GM19043 (cell line): ENCODE measurements around the gene ZNRD2.

Experiments
- ATAC-seq: cut with Tn5 transposase; IDR thresholded peaks from one replicate; pipeline ENCODE4 v1.9.1; 2021; ENCODE audit warnings: low read depth; ENCODE audit not compliant: unreplicated experiment

ZNRD2 gene

GRCh38 chr11:65584106-65584505 is 13.8 kb downstream of the ZNRD2 start:
- no peak for ATAC-seq

- ATAC-seq, result no peak
Measured at GRCh38 chr11:65584723-65585171, 14.5 kb downstream of the ZNRD2 start.

DNA sequence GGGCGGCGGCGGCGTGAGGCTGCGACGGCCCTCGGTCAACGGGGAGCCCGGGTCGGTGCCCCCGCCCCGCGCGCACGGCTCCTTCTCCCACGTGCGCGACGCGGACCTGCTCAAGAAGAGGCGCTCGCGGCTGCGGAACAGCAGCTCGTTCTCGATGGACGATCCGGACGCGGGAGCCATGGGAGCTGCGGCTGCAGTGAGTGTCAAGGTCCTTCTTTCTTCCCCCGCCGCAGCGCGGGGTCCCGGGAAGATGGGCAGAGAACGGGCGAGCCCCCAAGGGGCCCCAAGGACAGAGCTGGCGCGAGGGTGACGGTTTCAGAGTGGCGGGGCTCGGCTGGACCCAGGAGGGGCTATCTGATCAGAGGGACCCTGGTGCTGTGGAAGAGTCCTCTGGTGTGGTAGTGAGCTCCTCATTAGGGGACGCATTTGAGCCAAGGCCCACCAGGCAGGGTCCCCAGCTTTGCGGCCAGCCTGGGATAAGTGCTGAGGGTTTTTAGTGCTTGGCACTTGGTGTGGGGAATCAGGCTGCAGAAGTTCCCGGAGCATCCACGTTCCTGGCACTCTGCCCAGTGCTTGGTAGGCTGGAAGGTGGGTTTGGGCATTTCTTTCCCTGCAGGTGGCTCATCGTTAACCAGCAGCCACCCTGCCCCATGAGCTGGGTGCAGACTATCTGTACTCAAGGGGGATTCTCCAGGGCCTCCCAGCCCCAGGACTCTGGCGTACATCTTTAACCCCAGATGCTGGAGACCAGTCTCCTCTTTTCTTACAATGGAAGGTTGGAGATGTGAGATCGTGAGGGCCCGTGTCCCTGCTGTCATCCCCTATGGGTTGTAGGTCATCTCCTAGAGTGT is 15.3 kb downstream of the ZNRD2 start:
- no peak for ATAC-seq

GRCh38 chr11:65586247-65586630 is 16.0 kb downstream of the ZNRD2 start:
- ATAC-seq, result no peak

- no peak for ATAC-seq
Measured at GRCh38 chr11:65586676-65587075, 16.4 kb downstream of the ZNRD2 start.

- ATAC-seq, result peak; percentile 81
Measured at GRCh38 chr11:65588199-65589054, 18.1 kb downstream of the ZNRD2 start.

DNA sequence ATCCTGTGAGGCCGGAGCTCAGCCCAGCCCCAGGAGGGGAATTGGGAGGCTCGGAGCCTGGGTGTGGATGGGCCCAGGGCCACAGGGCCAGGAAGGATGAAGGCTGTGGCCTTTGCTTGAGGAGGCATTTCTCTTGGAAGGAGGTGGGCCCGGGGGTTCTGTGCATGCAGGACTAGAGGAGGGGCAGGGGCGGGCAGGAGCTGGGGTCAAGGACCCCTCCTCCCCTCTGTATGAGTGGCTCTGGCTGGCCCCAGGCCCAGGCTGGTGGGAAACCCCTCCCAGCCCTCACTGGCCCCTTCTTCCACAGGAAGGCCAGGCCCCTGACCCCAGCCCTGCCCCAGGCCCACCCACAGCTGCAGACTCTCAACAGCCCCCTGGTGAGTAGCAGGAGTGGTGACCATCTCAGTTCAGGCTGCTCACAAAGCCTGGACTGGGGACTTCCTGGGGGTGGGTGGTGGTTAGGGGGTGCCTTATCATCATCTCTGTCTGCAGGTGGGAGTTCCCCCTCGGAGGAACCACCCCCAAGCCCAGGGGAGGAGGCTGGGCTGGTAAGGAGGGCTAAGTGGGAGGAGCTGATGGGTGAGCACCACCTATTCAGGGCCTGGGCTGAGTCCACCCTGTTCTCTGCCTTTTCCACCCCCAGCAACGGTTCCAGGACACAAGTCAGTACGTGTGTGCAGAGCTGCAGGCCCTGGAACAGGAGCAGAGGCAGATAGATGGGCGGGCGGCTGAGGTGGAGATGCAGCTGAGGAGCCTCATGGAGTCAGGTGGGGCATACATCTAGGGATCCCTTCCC is 19.4 kb downstream of the ZNRD2 start:
- no peak for ATAC-seq

DNA sequence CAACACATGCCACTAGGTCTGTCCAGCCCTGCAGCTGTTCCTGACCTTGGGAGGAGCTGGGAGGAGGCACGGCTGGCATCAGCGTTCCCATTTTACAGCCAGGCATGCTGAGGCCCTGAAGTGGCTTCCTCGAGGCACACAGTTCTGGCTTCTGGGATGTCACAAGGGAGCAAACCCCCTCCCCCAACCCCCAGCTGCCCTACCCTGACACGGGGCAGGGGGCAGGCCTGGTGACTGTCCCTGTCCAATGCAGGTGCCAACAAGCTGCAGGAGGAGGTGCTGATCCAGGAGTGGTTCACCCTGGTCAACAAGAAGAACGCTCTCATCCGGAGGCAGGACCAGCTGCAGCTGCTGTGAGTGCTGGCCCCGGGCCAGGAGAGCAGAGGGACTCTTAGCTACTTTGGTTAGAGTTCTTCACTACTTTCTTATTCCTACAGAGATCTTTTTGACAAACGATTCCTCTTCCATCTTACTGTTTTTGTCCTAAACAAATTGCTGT is 20.0 kb downstream of the ZNRD2 start:
- ATAC-seq, result no peak

- ATAC-seq, result no peak
Measured at GRCh38 chr11:65591939-65592857, 21.9 kb downstream of the ZNRD2 start.

DNA sequence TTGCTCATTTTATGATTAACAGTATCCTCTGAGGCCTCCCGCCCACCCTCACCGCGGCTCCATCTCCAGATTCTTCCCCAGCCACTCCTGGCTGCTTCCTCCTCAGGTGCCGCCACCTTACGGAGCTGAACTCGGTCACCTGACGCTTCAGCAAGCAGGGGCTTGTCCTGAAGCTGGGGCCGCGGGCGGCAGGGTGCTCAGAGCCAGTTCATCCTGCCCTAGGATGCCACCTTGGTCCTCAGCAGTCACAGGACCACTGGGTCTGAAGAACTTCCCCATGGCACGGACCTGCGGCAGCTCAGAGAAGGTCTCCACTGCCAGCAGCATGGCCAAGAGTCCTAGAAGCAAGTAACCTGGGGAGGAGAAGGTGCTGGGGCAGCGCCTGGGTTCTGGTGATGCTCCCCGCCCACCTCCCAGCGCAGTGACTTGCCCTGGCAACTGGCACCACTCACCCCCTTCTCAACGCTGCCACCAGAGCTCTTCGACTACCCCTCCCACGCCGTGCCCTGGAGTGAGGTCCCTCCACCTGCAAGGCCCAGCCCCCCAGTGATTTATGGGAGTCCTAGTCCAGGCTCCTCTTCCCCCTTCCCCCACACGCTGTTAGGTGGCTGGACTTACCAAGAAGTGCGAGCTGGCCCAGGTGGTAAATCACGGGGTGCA is 22.7 kb downstream of the ZNRD2 start:
- ATAC-seq, result no peak

- no peak for ATAC-seq
Measured at GRCh38 chr11:65593518-65594414, 23.5 kb downstream of the ZNRD2 start.

- no peak for ATAC-seq
Measured at GRCh38 chr11:65595131-65595530, 24.9 kb downstream of the ZNRD2 start.

GRCh38 chr11:65595543-65596281 is 25.4 kb downstream of the ZNRD2 start, which contains the start of gene KCNK7:
TSS of gene KCNK7 (minus strand) at chr11:65595800. CDS start at chr11:65595772, 28 bp downstream.
- ATAC-seq, result no peak

DNA sequence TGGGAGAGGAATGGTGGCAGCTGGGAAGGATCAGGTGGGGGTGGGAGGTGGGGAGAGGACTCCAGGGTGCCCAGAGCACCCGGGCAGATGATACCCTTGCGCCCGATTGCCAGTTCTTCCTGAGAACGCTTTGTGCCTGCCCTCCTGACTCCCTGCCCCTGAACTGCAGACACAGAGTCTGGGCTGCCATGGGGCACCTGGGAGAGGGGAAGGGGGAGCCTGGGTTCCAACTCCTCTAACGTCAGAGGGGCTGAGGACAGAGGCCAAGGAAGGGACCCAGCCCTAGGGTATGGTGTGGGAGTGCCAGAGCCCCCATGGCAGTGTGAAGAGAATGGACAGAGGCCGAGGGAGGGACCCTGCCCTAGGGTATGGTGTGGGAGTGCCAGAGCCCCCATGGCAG is 26.2 kb downstream of the ZNRD2 start:
- ATAC-seq, result no peak

DNA sequence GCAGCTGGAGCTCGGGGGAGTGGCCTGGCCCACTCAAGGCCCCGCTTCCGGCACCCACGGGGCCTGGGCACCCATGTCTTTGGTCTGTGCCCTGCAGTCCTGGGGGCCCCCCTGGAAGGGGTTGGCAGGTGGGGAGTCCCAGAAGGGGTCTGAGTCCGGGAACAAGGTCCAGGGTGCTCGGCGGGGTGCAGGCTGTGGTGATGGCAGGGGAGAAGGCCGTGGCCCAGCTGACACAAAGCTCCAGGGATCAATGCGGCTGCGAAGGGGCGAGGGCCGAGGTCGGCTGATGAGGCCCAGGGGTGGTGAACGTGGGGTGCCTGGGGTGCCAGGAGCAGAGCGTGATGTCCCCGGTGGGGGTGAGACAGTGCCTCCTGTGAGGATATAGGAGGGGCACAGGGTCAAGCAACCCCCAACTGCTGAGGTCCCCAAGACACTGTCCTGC is 28.0 kb downstream of the ZNRD2 start:
- ATAC-seq, result no peak

GRCh38 chr11:65599216-65599954 is 29.1 kb downstream of the ZNRD2 start:
- ATAC-seq, result no peak

DNA sequence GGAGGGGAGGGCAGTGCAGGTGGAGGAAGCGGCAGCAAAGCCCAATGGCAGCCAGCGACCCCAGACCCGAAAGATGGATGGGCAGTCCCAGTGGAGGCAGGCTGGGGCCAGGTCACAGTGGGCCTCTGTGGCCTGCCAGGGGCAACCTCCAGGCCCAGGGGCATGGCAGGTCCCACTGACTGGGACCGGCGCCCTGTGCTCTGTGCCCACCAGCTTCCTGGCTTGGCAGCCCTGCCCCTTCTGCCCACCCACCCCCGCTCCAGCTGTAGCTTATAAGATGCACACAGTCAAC is 29.6 kb downstream of the ZNRD2 start:
- ATAC-seq, result no peak
